Measurements from ENCODE around the gene NAGS. TPM values are rescaled to one million over a fixed set of nuclear protein-coding genes. Genes with fewer than 3 reads are reported as not detected.

NAGS gene
- polyA plus RNA-seq, 1 of the 3 experiments (the other 2 are of a cell fraction): 1.7 TPM

DNA sequence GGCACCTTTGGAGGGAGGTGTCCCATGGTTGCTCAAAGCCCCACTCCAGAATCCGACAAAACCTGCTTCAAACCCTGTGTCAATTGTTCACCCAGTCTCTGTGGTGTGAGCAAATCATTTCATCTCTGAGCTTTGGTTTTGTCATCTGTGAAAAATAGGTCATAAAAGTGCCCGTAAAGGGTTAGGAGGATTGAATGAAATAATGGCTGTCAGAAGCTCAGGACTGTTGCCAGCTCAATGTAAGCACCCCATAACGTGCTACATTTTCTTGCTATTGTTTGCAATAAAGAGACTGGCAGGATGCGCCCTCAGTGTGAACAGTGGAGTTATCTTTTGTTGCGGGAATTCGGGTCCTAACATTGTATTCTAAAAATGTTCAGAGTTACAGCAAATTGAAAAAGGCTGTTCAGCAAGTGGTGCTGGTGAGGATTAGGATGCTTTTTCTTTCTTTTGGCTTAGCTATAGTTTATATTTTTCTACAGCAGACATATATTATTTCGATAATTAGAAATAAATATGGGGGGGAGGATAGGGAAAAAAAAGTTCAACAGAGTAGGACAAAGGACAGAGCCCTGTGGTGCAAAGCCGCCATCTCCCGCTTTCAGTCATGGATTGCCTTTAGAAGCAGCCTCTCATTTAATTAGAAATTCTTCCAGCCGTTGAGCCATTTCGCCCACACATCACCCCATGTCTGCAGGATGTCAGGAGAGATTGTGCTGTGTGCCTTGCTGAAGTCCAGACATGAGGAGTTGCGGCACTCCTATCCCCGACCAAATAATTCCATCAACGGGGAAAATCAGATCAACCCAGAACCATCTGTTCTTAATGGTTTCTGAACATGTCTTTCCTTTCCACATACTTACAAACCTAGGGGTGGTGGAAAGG lies 29.8 kb upstream of the NAGS start:
- H3K4me2 ChIP-seq: no peak overlapping the region
- H3K36me3 ChIP-seq (replicated peaks in 1 of 2; ENCODE audit: control insufficient read depth in 1 of 2, insufficient read depth in 2 of 2, low read length in 1 of 2): no peaks in the 10 kb centered on the region
- peaks cover 6% of the 10 kb centered on the region; the same call in 1 of the 2 replicates for H3K27me3 ChIP-seq (ENCODE audit: insufficient read depth)
- no peaks in the 10 kb centered on the region for H3K79me2 ChIP-seq (ENCODE audit: insufficient read depth)
- H3K9me2 ChIP-seq: no peaks in the 10 kb centered on the region
- H3K9me3 ChIP-seq: no peaks in the 10 kb centered on the region
- no peak overlapping the region for H3K4me3 ChIP-seq (ENCODE audit: low read depth in 2 of 2, low read length in 1 of 2)
- peaks cover 0 to 21% of the 10 kb centered on the region in 2 experiments; a peak in 2 of 4 replicates for H3K4me1 ChIP-seq (ENCODE audit: control insufficient read depth in 1 of 2, insufficient read depth in 2 of 2, low read depth in 1 of 2, low read length in 1 of 2)
- ChIA-PET POLR2A (no interaction called here), CTCF (interaction anchor here (0.7 to 2.7 kb wide), 8 partner anchors 9 to 65 kb away, joined by 3 to 24 read pairs (median 4); partner anchors contain the start of gene NAGS)
- no peaks in the 10 kb centered on the region for H3F3A ChIP-seq (replicated peaks; ENCODE audit: insufficient read depth)
- H4K20me1 ChIP-seq (ENCODE audit: insufficient read depth): no peaks in the 10 kb centered on the region
- no peak overlapping the region for H3K9ac ChIP-seq
- DNase-seq: peak; percentile 82
- H3K27ac ChIP-seq (ENCODE audit: low read depth in 2 of 2, low read length in 1 of 2): peak overlapping the region in 1 of 2 experiments; percentile 94; a peak in 2 of 4 replicates
- H2AFZ ChIP-seq (ENCODE audit: low read depth): peak overlapping the region; percentile 30; the same call in 1 of the 2 replicates
- WGBS (ENCODE audit: low lambda C conversion rate): 21% methylated on average over 14 of the region's 14 CpGs
- TF ChIP-seq JUND (IDR thresholded peaks at IDR 0.05): no peak
- TF ChIP-seq NRF1 (IDR thresholded peaks at IDR 0.05; ENCODE audit: low read depth, low read length): no peak
- no peak for TF ChIP-seq NFIC (IDR thresholded peaks at IDR 0.05; ENCODE audit: borderline replicate concordance)
- no peak for TF ChIP-seq EZH2phosphoT487 (IDR thresholded peaks at IDR 0.05; ENCODE audit: borderline replicate concordance, low read depth)
- TF ChIP-seq FOSL2 (IDR thresholded peaks at IDR 0.05; ENCODE audit: borderline replicate concordance, low read depth): no peak
- TF ChIP-seq GABPA (IDR thresholded peaks at IDR 0.05; ENCODE audit: low read depth): no peak
- TF ChIP-seq POLR2AphosphoS5 (IDR thresholded peaks at IDR 0.05; ENCODE audit: low read depth, low read length): 0 out of 2 replicates have a peak, but pooled peaks have one; percentile 19
- TF ChIP-seq MXI1 (IDR thresholded peaks at IDR 0.05; ENCODE audit: low read depth, low read length): peak; percentile 86
- 0 out of 2 replicates have a peak, but pooled peaks have one; percentile 43 for TF ChIP-seq FOXJ3 (CRISPR knock-in tag; IDR thresholded peaks at IDR 0.05)
- TF ChIP-seq, protein P1, sequence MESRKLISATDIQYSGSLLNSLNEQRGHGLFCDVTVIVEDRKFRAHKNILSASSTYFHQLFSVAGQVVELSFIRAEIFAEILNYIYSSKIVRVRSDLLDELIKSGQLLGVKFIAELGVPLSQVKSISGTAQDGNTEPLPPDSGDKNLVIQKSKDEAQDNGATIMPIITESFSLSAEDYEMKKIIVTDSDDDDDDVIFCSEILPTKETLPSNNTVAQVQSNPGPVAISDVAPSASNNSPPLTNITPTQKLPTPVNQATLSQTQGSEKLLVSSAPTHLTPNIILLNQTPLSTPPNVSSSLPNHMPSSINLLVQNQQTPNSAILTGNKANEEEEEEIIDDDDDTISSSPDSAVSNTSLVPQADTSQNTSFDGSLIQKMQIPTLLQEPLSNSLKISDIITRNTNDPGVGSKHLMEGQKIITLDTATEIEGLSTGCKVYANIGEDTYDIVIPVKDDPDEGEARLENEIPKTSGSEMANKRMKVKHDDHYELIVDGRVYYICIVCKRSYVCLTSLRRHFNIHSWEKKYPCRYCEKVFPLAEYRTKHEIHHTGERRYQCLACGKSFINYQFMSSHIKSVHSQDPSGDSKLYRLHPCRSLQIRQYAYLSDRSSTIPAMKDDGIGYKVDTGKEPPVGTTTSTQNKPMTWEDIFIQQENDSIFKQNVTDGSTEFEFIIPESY (IDR thresholded peaks at IDR 0.05; ENCODE audit: borderline replicate concordance, low read depth): no peak
- TF ChIP-seq SIN3A (IDR thresholded peaks at IDR 0.05; ENCODE audit: borderline replicate concordance, low read depth, low read length): no peak
- no peak for TF ChIP-seq TEAD4 (IDR thresholded peaks at IDR 0.05; ENCODE audit: borderline replicate concordance, insufficient read depth)
- TF ChIP-seq, protein P2, sequence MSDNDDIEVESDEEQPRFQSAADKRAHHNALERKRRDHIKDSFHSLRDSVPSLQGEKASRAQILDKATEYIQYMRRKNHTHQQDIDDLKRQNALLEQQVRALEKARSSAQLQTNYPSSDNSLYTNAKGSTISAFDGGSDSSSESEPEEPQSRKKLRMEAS (IDR thresholded peaks at IDR 0.05; ENCODE audit: low read depth): no peak
- peak in 1 of 2 experiments; percentile 95; a peak in 2 of 4 replicates for TF ChIP-seq EP300 (IDR thresholded peaks at IDR 0.05; ENCODE audit: borderline replicate concordance in 1 of 2, low read depth in 1 of 2, low read length in 1 of 2)
- no peak for TF ChIP-seq FOXM1 (IDR thresholded peaks at IDR 0.05; ENCODE audit: low read depth)
- TF ChIP-seq, protein P3, sequence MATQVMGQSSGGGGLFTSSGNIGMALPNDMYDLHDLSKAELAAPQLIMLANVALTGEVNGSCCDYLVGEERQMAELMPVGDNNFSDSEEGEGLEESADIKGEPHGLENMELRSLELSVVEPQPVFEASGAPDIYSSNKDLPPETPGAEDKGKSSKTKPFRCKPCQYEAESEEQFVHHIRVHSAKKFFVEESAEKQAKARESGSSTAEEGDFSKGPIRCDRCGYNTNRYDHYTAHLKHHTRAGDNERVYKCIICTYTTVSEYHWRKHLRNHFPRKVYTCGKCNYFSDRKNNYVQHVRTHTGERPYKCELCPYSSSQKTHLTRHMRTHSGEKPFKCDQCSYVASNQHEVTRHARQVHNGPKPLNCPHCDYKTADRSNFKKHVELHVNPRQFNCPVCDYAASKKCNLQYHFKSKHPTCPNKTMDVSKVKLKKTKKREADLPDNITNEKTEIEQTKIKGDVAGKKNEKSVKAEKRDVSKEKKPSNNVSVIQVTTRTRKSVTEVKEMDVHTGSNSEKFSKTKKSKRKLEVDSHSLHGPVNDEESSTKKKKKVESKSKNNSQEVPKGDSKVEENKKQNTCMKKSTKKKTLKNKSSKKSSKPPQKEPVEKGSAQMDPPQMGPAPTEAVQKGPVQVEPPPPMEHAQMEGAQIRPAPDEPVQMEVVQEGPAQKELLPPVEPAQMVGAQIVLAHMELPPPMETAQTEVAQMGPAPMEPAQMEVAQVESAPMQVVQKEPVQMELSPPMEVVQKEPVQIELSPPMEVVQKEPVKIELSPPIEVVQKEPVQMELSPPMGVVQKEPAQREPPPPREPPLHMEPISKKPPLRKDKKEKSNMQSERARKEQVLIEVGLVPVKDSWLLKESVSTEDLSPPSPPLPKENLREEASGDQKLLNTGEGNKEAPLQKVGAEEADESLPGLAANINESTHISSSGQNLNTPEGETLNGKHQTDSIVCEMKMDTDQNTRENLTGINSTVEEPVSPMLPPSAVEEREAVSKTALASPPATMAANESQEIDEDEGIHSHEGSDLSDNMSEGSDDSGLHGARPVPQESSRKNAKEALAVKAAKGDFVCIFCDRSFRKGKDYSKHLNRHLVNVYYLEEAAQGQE (IDR thresholded peaks at IDR 0.05; ENCODE audit: low read depth, low read length): peak; percentile 55; the same call in 1 of the 2 replicates
- peak; percentile 27 for TF ChIP-seq RAD21 (IDR thresholded peaks at IDR 0.05; ENCODE audit: low read length)
- no peak for TF ChIP-seq RXRA (IDR thresholded peaks at IDR 0.05; ENCODE audit: borderline replicate concordance, low read depth)
- no peak for TF ChIP-seq RFX5 (IDR thresholded peaks at IDR 0.05; ENCODE audit: low read length)
- TF ChIP-seq, protein P4, sequence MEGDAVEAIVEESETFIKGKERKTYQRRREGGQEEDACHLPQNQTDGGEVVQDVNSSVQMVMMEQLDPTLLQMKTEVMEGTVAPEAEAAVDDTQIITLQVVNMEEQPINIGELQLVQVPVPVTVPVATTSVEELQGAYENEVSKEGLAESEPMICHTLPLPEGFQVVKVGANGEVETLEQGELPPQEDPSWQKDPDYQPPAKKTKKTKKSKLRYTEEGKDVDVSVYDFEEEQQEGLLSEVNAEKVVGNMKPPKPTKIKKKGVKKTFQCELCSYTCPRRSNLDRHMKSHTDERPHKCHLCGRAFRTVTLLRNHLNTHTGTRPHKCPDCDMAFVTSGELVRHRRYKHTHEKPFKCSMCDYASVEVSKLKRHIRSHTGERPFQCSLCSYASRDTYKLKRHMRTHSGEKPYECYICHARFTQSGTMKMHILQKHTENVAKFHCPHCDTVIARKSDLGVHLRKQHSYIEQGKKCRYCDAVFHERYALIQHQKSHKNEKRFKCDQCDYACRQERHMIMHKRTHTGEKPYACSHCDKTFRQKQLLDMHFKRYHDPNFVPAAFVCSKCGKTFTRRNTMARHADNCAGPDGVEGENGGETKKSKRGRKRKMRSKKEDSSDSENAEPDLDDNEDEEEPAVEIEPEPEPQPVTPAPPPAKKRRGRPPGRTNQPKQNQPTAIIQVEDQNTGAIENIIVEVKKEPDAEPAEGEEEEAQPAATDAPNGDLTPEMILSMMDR (IDR thresholded peaks at IDR 0.05): no peak
- no peak for TF ChIP-seq TAF1 (IDR thresholded peaks at IDR 0.05; ENCODE audit: borderline replicate concordance, low read depth, low read length)
- TF ChIP-seq RCOR1 (IDR thresholded peaks at IDR 0.05; ENCODE audit: low read length): peak; percentile 99
- TF ChIP-seq, protein P5, sequence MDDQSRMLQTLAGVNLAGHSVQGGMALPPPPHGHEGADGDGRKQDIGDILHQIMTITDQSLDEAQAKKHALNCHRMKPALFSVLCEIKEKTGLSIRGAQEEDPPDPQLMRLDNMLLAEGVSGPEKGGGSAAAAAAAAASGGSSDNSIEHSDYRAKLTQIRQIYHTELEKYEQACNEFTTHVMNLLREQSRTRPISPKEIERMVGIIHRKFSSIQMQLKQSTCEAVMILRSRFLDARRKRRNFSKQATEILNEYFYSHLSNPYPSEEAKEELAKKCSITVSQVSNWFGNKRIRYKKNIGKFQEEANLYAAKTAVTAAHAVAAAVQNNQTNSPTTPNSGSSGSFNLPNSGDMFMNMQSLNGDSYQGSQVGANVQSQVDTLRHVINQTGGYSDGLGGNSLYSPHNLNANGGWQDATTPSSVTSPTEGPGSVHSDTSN (IDR thresholded peaks at IDR 0.05): no peak; the same call in 1 of the 2 replicates

Data from SK-N-SH (cell line).